NCI-H1436 treated with DMSO at 0.1 percent for 48 hours (cell line): Measurements from ENCODE around the gene KREMEN1.

ENCODE experiments used
- DNase-seq: peaks from one replicate; lab custom pipeline; 2025; lab: John Stamatoyannopoulos, UW

KREMEN1 gene

DNA sequence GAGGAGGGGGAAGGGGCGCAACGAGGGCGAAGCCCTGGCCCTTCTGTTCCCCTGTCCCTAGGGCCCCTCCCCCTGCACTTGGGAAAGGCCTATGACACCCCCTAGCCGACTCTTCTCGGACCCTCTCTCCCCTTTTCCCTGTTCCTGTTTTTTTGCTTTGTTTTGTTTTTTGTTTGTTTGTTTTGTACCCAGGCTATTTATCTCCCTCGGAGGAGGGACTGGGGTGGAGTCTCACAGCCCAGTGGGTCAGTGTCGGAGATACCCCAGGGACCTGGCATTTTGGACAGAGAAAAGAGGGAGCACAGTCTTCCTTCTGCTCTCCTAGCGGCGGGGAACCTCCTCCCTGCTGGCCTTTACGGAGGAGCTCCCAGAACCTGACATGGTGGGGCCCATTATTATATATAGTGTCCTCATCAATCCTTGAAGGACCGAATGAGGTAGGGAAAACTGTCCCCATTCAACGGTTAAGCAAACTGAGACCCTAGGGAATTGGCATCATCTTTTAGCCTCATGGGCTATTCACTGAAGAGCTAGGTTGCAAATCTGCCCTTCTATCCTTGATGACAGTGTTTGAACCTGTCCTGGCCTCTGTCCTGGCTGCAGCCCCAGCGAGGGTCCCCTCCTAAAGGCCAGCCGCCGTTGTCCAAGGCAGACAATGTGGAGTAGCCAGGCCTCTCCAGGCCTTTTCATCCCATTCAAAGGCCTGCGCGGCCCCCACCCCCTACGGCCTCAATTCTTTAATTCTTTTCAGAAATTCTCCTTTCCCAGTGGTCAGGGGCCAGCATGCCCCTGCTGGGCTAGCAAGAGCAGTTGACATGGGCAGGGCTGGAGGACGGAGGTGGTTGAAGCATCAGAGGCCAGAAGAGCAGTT is 133.8 kb downstream of the KREMEN1 start:
- DNase-seq = no peak

DNA sequence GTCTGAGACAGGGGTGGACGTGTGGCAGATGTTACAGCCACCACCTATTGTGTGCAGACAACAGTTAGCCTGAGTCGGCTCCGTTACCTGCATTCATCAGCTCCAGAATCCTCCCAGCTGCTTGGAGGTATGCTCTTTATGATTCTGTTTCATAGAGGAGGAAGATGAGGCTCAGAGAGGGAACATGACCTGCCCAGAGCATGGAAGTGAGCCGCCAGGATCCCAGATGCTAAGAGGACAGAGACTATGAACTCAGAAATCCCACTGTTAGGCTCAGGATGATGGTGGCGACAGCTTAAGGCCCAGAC is 134.4 kb downstream of the KREMEN1 start:
- no peak for DNase-seq

DNA sequence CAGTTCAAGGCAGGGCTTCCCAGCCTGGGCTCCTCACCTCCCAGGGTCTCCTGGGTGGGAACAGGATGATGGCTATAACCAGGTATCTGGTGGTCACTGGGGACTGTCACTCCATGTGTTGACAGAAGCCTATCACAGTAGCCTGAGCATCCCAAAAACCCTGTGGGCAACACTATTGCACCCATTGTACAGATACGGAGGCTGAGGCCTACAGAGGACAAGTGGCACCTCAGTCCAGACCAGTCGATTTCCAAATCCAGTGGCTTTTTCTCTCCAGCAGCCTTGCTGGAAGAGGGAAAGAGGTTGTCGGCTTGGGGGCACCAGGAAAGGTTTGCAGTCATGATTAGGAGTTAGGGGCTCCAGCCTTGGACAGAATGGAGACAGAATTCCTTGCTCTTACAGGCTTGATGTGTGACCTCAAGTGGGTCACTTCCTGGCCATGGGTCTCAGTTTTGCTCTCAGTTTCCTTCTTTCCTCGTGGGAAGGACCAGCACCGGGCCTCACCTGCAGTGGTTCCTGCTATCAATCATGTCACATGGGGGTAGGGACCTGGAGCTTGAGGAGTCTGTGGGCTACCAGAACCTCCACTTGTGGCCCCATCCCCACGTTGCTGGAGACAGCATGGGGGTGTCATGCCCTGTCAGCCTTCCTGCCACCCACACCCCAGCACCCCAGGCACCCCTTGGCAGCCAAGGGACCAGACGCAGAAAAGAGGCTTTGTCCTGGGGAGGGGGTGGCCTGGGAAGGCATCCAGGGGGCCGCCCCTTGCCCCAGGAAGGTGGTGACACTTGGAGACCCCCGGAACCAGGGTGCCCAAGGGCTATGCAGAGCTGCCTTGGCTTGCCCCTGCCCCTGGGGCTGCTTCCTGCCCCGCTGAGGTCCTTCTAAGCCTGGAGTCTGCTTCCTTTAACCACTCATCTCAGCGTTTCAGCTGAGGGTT is 135.0 kb downstream of the KREMEN1 start:
- no peak for DNase-seq

DNA sequence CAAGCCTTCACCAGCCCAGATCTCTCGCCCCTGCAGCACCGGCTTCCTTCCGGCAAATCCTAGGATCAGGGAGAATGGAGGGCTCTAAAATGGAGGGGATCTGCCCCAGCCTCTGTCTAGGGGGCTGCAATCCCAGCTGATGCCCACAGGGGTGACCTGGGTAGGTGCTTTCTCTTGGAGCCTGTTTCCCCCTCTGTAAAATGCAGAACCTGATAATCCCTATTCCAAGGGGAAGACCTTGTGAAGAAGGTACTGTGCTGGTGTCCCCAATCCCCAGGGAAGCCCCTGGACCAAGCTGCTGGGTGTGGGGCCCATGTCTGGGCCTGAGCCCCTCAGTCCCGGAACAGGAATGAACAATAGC is 135.6 kb downstream of the KREMEN1 start:
- no peak for DNase-seq

DNA sequence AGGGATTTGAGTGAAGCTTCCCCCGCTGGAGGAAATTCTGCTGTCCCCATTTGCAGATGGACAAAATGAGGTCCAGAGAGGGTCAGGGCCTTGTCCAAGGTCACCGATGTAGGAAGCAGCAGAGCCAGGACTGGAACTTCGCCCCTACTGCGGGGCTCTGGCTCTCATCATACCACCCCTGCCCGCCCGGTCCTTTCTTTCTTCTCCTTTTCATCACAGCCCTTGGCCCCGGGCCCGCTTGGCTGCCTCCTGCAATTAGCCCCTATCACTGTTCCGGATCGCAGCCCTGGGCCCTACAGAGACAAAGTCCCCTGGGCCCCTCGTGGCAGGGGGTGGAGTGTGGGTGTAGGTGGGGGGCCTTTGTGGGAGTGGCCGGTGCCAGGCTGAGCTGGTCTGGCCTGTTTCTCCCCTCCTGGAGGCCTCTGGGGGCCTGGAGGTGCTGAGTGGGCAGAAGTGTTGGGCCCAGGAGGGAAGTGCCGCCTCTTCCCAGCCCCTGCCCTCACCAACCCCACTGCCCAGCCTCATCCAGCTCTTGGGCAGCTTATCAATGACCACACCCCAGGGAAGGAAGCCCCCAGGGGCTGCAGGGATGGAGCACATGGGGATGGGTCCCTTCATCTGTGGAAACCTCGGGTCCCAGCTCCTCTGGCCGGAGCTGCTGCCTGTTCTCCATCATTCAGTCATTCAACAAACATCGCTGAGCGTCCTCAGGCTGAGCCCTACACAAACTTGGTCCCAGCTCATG is 136.2 kb downstream of the KREMEN1 start:
- DNase-seq = peak; percentile 31

DNA sequence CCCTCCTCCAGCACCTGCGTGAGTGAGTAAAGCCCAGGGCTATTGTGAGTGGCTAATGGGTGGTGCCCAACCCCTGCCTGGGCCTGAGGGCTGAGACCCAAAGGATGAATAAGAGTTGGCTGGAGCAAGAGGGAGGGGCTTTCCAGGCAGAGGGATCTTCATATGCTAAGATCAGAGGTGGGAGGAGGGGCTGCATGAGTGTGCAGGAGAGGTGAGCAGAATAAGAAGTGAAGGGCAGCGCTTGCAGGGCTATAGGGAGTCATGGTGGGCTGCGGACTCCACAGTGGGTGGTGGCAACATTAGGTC is 136.7 kb downstream of the KREMEN1 start:
- DNase-seq = no peak

DNA sequence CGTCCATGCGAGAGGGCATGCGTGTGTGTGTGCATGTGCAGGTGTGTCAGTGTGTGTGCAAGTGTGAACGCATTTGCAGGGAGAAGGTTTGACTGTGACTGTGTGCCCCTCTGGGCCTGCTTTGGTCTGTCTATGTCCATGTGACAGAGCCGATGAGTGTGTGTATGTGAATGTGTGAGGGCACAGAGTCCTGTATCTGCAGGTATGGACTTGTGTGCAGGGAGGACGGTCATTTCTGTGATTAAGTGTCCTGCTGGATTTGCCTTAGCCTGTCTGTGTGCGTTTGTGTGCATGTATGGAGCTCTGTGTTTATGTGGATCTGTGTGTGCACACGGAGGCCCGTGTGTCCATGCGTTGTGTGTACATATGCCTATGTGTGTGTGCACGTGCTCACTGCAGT is 138.2 kb downstream of the KREMEN1 start:
- no peak for DNase-seq

DNA sequence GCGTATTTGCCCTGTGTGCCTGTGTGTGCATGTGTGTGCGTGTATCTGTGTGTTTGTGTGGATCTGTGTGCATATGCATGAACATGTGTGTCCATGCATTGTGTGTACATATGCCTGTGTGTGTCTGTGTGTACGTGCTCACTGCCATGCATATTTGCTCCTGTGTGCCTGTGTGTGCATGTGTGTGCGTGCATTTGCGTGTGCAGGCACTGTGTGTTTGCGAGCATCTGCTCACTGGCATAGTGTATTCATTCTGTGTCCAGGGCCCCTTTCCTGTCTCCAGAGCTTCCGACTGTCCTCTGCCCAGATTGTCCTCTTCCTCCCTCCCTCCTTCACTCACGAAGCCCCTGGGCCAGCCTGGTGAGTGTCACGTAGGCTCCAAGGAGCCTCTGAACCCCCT is 138.6 kb downstream of the KREMEN1 start:
- DNase-seq = no peak

DNA sequence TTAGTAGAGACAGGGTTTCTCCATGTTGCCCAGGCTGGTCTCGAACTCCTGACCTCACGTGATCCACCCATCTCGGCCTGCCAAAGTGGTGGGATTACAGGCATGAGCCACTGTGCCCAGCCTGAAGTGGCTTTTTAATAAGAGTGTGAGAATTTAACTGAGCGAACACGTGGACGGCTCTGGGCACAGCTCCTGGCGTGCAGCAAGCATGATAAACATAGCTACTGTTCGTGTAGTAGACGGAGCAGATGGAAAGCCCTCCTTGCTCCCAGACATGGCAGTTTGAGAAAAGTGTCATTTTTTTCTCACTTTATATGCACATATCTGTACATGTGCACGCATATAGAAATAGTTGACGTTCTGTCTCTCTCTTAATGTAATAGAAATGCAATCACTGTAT is 139.9 kb downstream of the KREMEN1 start:
- no peak for DNase-seq

DNA sequence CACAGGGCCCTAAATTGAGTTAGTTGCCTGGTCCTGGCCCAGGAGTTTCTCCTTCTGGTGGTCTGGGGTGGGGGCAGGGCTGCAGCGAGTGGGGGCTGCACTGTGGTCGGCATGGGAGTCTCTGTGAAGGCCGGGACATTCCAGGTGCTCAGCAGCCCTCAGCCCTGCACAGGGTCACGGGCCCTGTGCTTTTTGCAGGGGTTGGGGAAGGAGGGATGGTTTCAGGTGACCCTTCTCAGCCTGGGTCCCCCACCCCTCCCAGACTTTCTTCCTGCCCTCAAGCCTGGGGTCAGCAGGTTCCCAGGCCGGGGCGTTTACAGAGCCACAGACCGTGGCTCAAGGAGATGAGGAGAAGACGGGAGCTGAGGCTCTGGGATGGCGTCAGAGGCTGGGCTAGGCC is 140.7 kb downstream of the KREMEN1 start:
- DNase-seq = no peak

DNA sequence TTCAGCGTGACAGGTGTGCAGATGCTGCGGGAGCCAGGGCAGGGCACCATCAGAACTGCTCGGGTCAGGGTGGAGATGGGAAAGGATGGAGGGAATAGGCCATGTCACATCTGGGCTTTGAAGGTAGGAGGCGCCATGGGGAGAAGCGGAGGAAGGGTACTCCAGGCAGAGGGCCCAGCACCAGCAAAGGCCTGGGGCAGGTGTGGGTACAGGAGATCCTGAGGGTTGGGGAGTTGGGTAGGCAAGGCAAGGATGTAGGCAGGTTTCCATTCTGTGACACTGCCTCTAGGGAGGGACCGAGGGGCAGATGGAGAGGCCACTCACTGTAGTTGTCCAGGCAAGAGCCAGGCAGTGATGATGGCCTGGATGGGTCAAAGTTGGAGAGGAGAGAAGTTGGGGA is 141.4 kb downstream of the KREMEN1 start:
- DNase-seq = no peak

DNA sequence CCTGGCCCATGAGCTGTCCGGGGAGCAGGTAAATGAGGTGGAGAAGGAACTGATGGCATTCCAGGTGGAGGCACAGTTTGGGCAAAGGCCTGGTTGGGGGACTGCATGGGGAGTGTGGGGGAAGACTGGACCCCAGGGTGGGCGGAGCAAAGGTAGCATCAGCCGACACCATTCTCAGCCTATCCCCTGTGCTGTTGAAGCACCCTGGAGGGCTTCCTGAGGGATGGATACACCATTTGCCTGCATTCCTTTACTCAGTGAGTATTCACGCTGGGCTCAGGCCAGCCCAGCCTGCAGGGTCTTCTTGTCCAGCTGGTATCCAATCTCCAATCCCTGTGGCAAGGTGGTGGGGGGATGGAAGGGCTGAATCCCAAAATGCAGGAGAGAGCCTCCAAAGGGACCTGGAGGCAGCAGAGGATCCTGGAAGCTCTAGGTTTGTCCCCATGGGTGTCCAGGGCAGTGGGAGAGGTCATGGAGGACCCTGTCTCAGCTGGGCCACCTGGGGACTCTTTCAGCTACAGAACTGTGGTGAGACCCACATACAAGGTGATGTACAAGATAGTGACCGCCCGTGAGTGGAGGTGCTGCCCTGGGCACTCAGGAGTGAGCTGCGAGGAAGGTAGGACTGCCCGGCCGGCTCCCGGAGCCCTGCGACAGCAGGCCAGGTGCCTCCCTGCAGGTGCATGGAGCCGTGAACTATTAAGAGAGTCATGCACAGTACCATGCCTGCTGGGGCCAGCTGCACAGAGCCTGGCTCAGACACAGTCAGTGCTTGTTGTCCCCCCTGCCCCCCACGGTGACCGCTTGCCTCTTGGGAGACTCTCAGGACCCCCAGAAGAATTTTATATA is 142.4 kb downstream of the KREMEN1 start:
- DNase-seq = no peak

DNA sequence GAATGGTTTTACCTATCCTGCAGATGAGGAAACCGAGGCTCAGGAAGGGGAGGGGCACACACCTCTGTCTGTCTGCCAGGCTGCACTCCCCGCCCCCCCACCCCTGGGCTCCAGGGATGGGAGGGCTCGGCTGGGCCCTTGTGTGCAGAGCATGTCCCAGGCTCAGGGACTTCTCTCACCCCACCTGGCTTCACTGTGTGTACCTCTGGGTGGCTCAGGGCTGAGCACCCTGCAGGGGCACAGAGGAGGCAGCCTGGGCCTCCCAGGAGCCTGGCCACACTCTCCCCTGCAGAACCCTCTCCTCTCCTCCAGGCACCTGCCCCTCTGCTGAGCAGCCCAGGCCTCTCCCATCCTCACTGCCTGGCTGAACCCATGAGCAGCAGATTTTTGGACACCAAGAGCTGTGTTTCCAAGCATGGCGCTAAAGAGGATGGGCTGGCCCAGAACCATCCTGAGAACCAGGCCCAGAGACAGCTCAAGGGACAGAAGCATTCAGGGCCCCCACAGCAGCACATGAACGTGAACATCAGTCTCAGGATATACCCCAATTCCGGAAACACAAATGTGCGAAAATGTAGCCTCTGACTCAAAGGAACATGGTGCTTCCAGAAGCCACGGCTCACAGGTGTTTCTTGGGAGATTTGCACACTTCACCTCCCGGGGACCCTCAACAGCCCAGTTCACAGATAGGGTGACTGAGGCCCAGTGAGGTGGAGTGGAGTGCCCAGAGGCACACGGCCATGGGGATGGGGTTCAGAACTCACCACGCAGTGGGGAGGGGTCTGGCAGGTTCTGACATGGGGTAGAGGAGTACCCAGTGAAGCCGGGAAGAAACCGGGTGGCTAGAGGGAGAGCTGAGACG is 143.4 kb downstream of the KREMEN1 start:
- DNase-seq = no peak

DNA sequence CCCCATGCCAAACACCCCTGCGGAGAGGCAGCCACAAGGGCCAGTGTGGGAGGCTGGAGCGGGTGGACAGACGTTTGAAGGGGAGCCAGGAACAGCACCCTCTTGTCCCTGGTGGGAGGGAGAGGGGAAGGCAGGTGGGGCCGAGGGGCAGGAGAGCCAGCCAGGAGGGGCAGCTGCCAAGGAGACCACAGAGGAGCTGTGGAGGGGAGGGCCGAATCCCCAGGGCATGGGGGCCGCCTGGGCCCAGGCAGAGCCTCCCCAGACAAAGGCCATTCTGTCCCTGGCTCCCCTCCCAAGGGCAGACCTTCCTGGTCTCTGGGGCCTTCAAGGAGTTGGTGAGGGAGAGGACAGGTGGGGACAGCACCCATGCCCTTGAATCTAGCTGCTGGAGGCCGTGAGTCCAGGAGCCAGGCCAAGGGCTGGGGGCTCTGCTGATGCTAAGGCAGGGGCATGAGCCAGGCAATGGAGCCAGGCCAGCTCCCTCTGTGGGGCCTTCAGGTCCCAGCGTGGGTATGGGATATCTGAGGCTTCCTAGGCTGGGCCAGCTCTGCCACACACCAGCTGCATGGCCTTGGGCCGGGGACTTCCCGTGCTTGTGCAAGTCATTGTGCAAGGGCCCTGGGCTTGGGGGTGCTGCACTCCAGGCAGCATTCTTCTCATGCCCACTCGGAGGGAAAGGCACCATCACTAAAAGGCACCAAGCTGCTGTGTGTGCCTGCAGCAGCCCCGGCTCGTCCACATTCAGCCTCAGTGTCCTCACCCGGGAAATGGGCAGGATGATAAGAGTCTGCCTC is 144.2 kb downstream of the KREMEN1 start:
- no peak for DNase-seq
